HG03342 (cell line): ENCODE measurements around the gene MAP7.
"Not testable (repeated sequence)": the region's sequence is repeated elsewhere in the genome, so short reads cannot be mapped to it uniquely, and the experiment has no call there.

Experiments used
- ATAC-seq: cut with Tn5 transposase; IDR thresholded peaks from one replicate; pipeline ENCODE4 v1.9.1; 2021; ENCODE audit warnings: mild to moderate bottlenecking, moderate library complexity; ENCODE audit not compliant: unreplicated experiment

Gene MAP7

GRCh38 chr6:136550330-136551071 is at the start of gene MAP7:
TSS of gene MAP7 (minus strand) at chr6:136550422. CDS start at chr6:136550408, 14 bp downstream.
- peak; percentile 75 for ATAC-seq

- no peak for ATAC-seq
These were observed 49.2 kb upstream of the MAP7 start for GRCh38 chr6:136599329-136600011.

- ATAC-seq = no peak
These were observed 47.8 kb upstream of the MAP7 start for GRCh38 chr6:136598048-136598447.

- no peak for ATAC-seq
These were observed 44.4 kb upstream of the MAP7 start for GRCh38 chr6:136594671-136595070.

GRCh38 chr6:136593748-136594490 is 43.7 kb upstream of the MAP7 start:
- ATAC-seq = peak; percentile 96

- ATAC-seq = no peak
These were observed 42.9 kb upstream of the MAP7 start for GRCh38 chr6:136592930-136593673.

- ATAC-seq = no peak
These were observed 41.4 kb upstream of the MAP7 start for GRCh38 chr6:136591617-136592016.

GRCh38 chr6:136590846-136591245 is 40.6 kb upstream of the MAP7 start:
- not testable (repeated sequence) for ATAC-seq

- ATAC-seq = no peak
These were observed 37.3 kb upstream of the MAP7 start for GRCh38 chr6:136587527-136587926.

GRCh38 chr6:136586295-136586694 is 36.1 kb upstream of the MAP7 start:
- ATAC-seq = no peak

GRCh38 chr6:136585523-136585922 is 35.3 kb upstream of the MAP7 start:
- ATAC-seq = not testable (repeated sequence)

- not testable (repeated sequence) for ATAC-seq
These were observed 34.1 kb upstream of the MAP7 start for GRCh38 chr6:136584290-136584689.

- ATAC-seq = no peak
These were observed 32.7 kb upstream of the MAP7 start for GRCh38 chr6:136582711-136583471.

- ATAC-seq = no peak
These were observed 29.6 kb upstream of the MAP7 start for GRCh38 chr6:136579800-136580199.

- no peak for ATAC-seq
These were observed 26.6 kb upstream of the MAP7 start for GRCh38 chr6:136576821-136577220.

- no peak for ATAC-seq
These were observed 21.3 kb upstream of the MAP7 start for GRCh38 chr6:136571496-136571895.

- ATAC-seq = no peak
These were observed 20.8 kb upstream of the MAP7 start for GRCh38 chr6:136571065-136571464.

- no peak for ATAC-seq
These were observed 17.9 kb upstream of the MAP7 start for GRCh38 chr6:136568129-136568528.

GRCh38 chr6:136567688-136568087 is 17.5 kb upstream of the MAP7 start:
- no peak for ATAC-seq

GRCh38 chr6:136566851-136567250 is 16.6 kb upstream of the MAP7 start:
- ATAC-seq = no peak
